ENCODE measurements around the gene GGACT.

GGACT gene

DNA sequence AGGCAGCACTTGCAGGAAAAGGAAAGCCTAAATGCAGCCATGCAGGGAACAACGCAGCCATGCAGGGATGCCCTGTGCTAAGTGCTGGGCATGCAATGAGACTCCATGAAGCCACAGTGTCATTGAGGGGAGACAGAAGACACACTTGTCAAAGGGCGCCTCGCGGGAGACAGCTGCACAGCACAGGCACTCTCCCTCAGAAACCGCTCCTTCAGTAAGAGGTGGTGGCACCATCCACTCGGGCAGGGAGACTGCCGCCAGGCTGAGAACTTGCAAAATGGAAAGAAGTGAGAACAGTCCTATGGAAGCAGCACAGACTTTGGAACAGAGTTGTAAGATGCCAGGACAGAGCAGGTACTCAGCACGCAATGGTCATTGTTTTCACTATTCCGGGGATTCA is 51.1 kb downstream of the GGACT start:
- no peak overlapping the region for H3K4me3 ChIP-seq (ENCODE audit: low read depth, low read length)
- TF ChIP-seq, protein P1, sequence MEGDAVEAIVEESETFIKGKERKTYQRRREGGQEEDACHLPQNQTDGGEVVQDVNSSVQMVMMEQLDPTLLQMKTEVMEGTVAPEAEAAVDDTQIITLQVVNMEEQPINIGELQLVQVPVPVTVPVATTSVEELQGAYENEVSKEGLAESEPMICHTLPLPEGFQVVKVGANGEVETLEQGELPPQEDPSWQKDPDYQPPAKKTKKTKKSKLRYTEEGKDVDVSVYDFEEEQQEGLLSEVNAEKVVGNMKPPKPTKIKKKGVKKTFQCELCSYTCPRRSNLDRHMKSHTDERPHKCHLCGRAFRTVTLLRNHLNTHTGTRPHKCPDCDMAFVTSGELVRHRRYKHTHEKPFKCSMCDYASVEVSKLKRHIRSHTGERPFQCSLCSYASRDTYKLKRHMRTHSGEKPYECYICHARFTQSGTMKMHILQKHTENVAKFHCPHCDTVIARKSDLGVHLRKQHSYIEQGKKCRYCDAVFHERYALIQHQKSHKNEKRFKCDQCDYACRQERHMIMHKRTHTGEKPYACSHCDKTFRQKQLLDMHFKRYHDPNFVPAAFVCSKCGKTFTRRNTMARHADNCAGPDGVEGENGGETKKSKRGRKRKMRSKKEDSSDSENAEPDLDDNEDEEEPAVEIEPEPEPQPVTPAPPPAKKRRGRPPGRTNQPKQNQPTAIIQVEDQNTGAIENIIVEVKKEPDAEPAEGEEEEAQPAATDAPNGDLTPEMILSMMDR (IDR thresholded peaks at IDR 0.05; ENCODE audit: borderline replicate concordance, insufficient read depth, low read depth, low read length): no peak

DNA sequence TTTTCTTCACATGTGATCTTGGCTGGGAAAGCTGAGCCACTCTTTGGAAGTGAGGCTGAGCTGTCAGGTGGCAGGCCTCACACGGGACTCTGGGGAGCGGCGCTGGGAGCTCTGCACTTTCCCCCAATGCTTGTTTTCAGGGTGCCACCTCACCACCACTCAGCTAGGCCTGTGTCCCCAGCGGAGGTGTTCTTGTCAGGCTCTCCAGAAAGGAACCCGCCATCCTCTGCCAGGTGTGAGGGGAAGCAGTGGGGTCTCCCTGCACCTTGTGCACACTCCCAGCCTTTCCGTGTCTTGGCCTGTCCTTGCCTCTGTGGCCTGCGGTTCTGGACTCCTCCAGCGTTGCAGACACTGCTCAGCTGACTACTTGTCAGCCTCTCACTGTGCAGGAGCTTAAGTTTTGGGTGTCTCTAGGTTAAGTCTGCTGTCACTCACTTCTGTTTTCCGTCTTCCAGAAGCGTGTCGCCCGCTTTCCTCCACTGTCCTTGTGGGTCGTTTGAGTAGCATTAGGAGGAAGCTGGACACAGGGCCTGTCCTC is 51.9 kb downstream of the GGACT start:
- TF ChIP-seq, protein P1 (IDR thresholded peaks at IDR 0.05; ENCODE audit: borderline replicate concordance, insufficient read depth, low read depth, low read length): no peak
- H3K4me3 ChIP-seq (ENCODE audit: low read depth, low read length): no peak overlapping the region

DNA sequence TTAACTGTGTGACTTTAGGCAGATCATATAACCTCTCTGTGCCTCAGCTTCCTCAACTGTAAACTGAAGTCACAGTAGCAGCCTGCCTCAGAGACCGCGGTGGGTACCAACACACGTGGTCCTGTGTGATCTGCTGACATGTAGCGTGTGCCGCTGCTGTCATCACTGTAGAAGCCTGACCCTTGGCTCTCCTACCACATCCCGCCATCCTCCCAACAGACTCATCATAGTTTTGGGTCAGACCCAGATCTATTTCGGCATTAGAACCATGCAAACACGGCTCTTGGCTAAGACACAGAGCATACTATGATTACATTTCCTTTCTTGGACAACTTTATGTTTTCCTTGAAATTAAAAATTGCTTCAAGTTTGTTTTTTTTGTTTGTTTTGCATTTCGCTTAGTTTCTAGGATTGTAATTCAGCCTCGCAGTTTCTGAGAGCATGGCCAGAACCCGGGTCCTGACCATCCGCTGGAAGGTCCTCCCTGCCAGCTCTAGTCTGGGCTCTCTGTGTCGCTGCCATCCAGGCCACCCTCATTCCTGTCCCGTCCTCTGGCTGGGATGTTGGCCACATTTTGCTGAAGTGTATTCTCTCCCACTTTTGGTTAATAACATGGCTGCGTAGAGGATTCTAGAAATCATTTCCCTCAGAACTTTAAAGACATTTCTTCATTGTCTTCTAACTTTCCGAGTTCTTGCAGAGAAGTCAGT is 53.0 kb downstream of the GGACT start:
- TF ChIP-seq, protein P1 (IDR thresholded peaks at IDR 0.05; ENCODE audit: borderline replicate concordance, insufficient read depth, low read depth, low read length): no peak
- H3K4me3 ChIP-seq (ENCODE audit: low read depth, low read length): no peak overlapping the region

DNA sequence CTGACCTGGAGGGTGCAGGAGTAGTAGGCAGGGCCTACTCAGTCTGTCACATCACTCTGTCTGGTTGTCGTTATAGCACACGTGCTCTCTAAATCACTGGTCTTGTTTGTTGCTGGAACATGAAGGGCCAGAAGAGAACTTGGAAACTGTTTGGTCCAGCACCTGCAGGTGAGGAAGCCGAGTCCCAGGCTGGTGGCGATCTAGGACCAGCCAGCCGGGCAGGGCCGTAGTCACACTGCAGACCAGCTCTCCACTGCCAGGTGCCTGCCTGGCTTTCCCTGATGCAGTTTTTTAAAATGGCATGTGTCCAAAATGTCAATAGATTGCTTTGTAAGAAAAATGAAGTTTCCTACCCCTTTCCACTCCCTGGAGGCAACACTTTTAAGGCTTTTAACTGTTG is 53.7 kb downstream of the GGACT start:
- TF ChIP-seq, protein P1 (IDR thresholded peaks at IDR 0.05; ENCODE audit: borderline replicate concordance, insufficient read depth, low read depth, low read length): no peak
- no peak overlapping the region for H3K4me3 ChIP-seq (ENCODE audit: low read depth, low read length)

DNA sequence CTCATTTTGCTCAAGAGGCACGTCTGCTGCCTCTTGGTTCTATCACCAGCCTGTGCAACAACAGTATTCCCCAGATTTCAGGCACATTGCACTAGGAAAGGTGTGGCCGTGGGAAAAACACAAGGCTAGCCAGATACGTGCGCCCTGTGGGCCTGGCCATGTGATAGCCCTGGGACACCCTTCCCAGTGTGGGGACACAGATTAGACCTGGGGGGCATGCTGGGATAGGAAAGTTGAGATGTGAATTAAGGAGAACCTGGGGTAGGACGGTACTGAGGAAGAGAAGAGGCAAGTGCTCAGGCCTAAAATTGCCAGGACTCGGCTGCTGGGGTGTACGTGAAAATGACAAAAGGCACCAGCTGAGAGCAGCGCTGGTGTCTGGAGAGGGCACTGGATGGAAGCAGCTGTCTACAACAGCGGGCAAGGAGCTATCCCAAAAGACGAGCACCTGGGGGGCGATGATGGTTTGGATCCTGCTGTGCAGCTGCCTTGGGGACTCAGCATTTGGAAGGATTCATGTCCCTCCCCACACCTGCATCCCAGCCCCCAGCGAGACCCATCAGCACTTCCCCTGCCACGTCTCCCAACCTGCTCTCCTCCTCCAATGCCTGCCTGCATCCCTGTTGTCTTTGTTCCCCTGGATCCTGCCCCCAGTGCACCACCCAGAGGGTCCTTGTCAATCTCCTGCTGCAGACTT is 54.3 kb downstream of the GGACT start:
- TF ChIP-seq, protein P1 (IDR thresholded peaks at IDR 0.05; ENCODE audit: borderline replicate concordance, insufficient read depth, low read depth, low read length): no peak
- no peak overlapping the region for H3K4me3 ChIP-seq (ENCODE audit: low read depth, low read length)

DNA sequence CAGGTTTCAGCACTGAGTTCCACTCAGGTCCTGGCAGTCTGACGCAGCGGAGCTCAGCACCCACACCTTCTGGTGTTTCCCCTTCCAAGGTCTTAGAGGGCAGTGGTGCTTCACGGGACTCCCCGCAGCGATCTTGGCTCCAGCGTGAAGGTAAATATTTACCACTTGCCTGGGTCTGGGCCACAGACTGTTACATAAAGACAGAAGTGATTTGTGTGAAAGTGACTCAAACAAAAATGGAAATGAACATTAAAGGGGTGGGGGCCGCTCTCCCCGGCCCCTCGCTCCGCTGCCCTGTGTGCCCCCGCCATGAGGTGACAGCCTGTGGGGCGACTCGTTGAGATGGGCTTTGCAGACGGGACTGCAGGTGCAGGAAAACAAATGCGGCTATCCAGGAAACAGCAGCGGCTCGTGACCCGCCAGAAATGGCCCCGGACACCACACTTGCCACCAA is 55.0 kb downstream of the GGACT start:
- TF ChIP-seq, protein P1 (IDR thresholded peaks at IDR 0.05; ENCODE audit: borderline replicate concordance, insufficient read depth, low read depth, low read length): no peak
- no peak overlapping the region for H3K4me3 ChIP-seq (ENCODE audit: low read depth, low read length)
